Urinary bladder (tissue), 4 donors: ENCODE data around the gene CALCA. TPM values are rescaled to one million over a fixed set of nuclear protein-coding genes. Genes with fewer than 3 reads are reported as not detected.

ENCODE experiments used
- DNase-seq: peaks from one replicate; pipeline ENCODE4 v3.0.0-alpha.2; 2015; ENCODE audit errors: extremely low spot score
- H3K27ac ChIP-seq: one replicate; pipeline ENCODE4 v1.5.1; 2013; ENCODE audit warnings: low read depth, mild to moderate bottlenecking, moderate library complexity
- H3K36me3 ChIP-seq: one replicate; pipeline ENCODE4 v1.6.1; 2013; ENCODE audit warnings: mild to moderate bottlenecking, moderate library complexity; ENCODE audit not compliant: insufficient read depth
- H3K4me1 ChIP-seq: one replicate; pipeline ENCODE4 v1.6.1; 2013; ENCODE audit warnings: mild to moderate bottlenecking, moderate library complexity; ENCODE audit not compliant: insufficient read depth
- H3K4me3 ChIP-seq: one replicate; pipeline ENCODE4 v1.5.1; 2013; ENCODE audit warnings: low read depth, low read length
- WGBS: extraction: QIAGEN DNeasy Blood & Tissue Kit; methylation state at CpG from one replicate; pipeline ENCODE4 v1.1.7; 2013; 5-methylcytosine and 5-hydroxymethylcytosine counted together
- polyA plus RNA-seq: library from polyadenylated mRNA; stranded (reverse); fragments of 200-250 nt; gene quantifications from one replicate; pipeline ENCODE4 v1.2.3, GENCODE V29; 2013
- total RNA-seq: library from RNA; depleted of rRNA; stranded (reverse); fragments of >200 nt; gene quantifications from one replicate; pipeline ENCODE4 v1.2.3, GENCODE V29; 2014
- donor health status: healthy with polysubstance abuse.
- donor health status: healthy.

The CALCA gene
- total and polyA plus RNA-seq, 2 donors, result 0.20 TPM; not detected in 1

- no peak overlapping the region for H3K4me3 ChIP-seq
- WGBS, result 82% methylated on average over 3 of the region's 3 CpGs
Observed at GRCh38 chr11:14924318-14924717, 47.8 kb downstream of the CALCA start.

More at GRCh38 chr11:14924318-14924717, 47.8 kb downstream of the CALCA start:
- H3K27ac ChIP-seq, result no peak overlapping the region
- DNase-seq, result no peak
- no peaks in the 10 kb centered on the region for H3K4me1 ChIP-seq
- no peaks in the 10 kb centered on the region for H3K36me3 ChIP-seq

Other genes starting within 250 kb of the CALCA start
- gene CYP2R1, start 80.1 kb downstream of the CALCA start, total RNA-seq, result 31.4 TPM
- 11.5 TPM for gene CYP2R1, start 80.1 kb downstream of the CALCA start, polyA plus RNA-seq
- 0.42 TPM for gene CALCB, start 101.2 kb upstream of the CALCA start, total RNA-seq
- gene CALCB, start 101.2 kb upstream of the CALCA start, polyA plus RNA-seq, result 0.08 TPM
- 3.0 TPM for gene INSC, start 142.6 kb upstream of the CALCA start, total RNA-seq
- gene INSC, start 142.6 kb upstream of the CALCA start, polyA plus RNA-seq, result 0.68 TPM